Amniotic stem cell (primary cell): ENCODE data around the gene ANXA4.
A peak's percentile ranks its signal among the peaks of the same experiment; 100 is the strongest.
"Not testable (repeated sequence)": the region's sequence is repeated elsewhere in the genome, so short reads cannot be mapped to it uniquely, and the experiment has no call there.

ENCODE experiments used
- DNase-seq: peaks from one replicate; lab custom pipeline; 2025; lab: John Stamatoyannopoulos, UW

The ANXA4 gene

DNA sequence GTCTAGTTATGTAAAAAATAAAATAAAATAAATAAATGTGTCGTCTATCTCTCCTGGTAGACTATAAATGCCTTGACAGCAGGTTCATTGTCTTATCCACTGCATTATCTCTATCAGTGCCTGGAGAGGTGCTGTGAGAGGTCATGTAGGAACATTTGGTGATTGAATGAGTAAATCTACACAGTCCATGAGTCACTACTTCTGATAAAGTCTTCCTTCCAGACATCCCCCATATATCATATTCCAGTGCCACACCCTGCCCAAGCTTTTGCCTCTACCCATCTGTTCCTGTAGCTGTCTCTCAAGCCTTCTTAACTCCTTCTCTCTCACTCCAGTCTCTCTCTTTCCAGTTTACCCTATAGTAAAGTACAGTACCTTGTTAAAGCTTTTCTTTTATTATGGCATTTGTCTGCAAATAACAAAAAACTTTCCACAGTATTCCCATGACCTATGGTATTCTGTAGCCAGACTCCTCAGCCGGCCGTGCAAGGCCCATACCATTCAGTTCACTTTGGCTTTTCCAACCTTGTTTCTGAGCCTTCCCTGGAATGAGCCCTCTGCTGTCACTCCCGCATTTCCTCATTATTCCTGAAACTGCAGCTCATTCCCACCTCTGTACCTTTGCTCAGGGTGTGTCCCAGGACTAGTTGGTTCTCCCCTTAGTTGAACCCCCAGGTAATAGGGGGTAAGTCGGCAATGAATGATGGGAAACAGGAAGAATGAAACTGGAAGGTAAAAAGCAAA lies 37.5 kb downstream of the ANXA4 start:
- DNase-seq, result no peak

DNA sequence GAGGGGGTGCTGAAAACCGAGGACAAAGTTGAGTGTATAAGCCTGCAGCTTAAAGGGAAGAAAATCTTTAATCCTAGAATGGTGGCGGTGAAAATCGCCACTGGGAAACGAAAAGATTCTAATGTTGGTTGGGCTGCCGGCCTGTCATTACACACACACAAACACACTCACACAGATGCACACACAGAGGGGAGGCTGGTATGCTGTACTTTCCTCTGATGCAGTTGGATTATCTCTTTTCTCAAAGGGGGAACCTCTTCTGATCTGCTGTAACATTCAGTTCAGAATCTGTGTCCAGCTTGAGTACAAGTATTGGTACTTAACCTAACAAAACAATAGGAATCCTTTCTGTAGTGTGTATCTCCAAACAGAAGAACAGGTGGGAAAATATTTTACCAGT lies 39.0 kb downstream of the ANXA4 start:
- no peak for DNase-seq

DNA sequence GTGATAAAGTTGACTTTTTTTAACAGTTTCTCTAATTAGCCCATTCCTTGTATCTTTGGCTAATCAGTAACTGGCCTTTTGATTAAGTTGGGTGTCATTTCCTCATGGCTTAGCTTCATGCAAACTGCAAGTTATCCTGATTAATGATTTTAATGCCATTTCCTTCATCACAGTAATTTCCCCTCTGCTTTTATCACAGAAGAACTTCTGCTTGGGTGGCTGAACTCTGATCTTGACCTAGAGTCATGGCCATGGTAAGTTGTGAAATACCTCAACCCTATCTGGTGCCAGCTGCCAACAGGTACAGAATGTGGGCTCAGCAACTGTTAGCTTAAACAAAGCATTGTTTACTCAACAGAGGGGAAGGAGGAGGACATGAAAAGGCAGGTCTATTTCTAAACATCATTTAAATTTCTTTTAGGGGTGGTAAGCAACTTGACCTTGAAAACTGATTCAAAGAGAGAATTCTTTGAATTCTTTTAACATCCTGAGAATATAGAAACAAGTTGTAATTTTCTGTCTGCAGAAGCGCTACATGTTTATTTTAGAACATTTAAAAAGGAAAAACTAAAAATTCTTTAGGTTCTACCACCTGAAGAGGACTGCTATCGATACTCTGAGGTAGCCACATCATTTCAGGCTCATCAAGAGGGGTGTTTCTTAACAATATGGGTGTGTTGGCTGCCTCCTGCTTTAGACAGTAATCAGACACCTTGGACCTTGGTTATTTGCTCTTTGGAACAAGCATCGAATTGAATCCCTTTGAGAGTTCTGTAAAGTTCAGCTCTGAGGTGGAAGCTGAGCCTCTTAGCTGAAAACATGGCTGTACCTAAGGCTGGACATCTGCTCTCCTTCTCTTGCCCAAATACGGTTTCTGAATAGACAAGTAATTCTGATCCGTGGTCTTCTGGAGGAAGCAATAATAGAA lies 39.7 kb downstream of the ANXA4 start:
- no peak for DNase-seq

DNA sequence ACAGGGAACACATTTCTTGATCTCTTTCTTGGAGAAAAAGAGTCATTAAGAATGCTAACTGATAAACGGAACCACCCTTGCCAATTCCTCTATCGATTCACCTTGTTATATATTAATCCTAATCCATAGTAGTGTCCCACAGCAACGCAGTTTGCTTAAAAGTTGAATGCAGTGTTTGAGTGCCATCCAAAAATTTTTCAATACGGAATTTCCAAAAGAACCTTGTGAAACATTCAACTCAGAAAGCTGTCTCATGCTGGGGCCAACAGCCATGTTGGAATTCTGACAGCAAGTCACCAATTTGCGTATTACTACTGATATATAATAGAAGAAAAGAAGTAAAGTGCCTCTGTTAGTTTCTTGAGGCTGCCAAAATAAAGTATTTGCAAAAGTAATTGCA lies 42.3 kb downstream of the ANXA4 start:
- no peak for DNase-seq

DNA sequence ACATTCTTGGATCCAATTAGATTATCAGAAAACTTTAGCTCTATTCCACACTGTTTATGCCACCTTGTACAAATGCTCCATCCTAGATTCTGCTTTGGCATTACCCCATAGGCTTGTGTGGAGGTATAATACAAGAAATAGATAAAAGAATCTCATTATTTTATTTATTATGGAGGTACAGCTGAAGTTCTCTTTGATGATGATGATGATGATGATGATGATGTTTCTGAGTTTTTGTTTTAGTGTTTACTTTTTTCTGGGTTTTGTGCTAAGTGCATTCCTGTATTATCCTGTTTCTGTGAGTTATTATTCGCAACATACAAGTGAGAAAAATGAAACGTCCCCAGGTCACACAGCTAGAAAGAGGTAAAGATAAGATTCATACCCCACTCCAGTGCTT lies 43.4 kb downstream of the ANXA4 start:
- DNase-seq, result no peak

DNA sequence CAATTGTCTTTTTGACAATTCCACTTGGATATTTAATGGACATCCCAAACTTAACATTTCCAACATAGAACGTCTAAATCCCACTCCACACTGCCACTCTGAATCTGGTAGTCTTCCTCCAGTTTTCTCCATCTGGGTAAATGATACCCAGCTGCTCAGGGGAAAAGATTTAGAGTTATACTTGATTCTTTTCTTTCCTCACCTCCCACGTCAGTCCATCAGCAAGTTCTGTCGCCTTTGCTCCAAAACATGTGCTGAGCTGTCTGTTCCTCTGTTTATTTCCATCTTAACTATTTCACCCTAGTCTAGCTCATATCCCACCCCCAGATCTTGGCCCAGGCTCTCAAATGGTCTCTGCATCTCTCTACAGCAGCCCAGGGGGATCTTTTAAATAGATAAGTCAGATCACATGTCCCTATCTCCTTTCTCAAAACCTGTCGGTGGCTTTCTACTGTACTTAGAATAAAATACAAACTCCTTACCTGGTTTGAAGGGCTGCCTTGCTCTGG lies 44.2 kb downstream of the ANXA4 start:
- DNase-seq, result no peak

DNA sequence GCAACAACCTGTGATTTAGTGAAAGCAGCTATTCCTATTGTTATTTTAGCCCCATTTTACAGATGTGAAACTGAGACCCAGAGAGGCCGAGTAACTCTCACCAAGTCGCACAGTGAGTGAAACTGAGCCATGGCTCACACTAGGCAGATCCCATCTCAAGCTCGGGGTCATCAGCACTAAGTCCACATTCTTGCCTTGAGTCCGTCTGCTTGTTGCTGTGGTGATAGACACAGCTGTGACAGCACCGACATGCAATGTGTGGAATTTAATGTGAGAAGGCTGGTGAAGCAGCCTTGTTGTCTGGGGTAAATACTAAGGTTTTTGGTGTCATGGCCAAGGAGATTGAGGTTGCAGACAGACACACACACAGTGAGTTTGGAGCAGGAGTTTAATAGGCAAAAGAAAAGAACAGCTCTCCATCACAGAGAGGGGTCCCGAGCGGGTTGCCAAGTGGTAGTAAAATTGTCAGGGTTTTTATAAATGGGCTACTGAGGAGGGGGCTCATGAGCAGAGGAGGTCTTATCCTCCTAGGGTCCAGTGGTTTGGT lies 47.3 kb downstream of the ANXA4 start:
- peak; percentile 66 for DNase-seq

DNA sequence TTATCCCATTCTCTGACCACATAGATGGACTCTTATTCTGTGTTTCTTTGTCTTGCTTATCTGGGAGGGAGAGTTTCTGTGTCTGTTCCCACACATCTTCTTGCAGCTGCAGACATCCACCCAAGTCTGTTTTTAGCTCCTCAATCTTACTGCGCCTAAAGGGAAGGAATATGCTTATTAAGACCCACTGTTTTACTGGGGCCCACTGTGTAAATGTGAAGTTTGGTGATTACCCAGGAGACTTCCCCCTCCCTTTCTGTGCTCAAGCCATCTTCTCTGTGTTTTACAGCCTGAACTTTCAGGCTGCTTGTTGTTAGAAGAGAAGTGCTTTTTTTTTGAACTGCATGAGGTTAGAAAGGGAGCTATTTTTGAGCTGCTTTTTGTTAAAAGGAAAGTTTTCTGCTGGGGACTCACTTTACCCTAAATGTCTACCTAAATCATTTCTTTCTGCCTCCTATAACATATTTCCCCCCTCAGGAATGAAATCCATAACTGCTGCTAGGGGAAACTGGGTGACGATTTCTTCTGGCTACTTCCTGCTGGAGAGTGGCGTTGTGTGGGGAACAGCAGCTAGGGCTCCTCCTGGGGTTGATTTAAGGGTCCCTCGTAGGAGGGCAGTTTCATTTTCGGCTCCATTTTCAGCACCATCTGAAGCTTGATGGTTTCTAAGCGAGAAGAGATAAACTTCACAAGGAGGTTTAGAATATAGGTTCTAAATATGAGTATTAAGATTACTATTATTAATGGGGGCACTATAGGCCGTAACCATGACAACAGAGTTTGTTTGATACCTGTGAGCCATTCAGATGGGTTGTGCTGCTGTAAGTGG lies 48.1 kb downstream of the ANXA4 start:
- no peak for DNase-seq

DNA sequence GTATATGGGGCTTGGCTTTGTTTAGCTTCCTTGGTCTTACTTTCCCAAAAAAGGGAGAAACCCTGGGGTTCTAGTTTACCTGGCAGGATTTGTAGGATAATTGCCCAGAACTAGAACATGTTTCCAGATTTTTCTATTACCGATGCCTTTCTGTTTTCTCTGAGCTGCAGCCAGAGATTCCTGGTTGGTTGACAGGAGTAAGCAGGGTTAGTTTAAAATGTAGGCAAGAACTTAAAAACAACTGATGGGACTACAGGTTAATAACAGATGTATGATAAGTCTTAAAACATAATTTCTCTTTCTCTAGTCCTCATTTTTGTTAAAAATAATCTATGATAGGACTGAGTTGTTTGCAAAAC lies 48.6 kb downstream of the ANXA4 start:
- DNase-seq, result no peak

DNA sequence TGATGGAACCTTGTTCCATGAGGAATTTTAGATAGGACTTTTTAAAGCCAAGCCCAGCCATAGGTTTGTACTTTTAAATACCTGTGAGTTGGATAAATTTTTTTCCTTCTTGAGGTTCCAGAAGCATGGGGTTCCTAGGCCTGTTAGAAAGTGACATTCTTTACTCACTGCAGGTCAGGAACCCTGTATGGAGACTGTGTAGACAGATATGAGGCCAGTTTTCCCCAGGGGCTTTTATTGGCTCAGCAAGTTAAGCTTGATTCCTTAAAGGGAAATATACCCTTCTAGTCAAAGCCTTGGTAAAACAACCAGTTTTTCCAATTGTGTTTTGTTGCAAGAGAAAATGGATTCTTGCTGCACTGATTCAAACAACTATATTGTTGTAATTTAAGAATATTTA lies 49.1 kb downstream of the ANXA4 start:
- DNase-seq, result no peak

DNA sequence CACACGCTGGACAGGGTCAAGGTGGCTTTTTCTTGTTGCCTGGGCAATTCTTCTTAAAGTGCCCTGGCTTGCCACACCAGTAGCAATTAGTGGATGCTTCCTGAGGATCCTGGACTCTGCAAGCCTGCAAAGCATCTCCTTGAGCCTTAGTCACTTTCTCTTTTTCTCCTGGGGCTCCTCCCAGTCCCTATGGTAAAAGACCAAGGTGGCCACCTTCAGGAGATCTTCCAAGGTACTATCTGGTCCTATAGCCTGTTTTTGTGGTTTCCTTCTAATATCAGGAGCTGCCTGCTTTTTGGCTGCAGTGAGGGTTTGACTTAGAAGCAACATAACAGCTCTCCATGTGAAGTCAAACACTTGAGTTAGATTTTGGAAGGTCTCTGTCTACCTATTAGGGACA lies 54.2 kb downstream of the ANXA4 start:
- no peak for DNase-seq

DNA sequence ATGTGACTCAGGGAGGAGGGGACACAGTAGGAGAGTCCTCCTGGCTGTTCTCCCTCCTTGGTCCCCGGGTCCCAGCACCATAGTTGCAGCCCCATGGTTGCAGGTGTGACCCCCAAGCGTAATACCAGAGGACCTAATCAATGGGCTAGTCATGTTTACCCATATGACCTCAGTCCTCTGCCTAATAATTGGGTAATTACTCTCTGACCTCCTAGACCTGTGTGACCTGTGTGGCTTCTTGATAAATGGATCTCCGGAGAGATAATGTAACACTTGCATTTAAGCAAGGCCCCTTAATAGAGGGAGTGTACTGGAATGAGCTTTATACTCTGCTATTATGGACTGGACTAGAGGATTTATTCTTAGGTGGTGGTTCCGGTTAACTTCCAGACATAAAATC lies 55.3 kb downstream of the ANXA4 start:
- no peak for DNase-seq

DNA sequence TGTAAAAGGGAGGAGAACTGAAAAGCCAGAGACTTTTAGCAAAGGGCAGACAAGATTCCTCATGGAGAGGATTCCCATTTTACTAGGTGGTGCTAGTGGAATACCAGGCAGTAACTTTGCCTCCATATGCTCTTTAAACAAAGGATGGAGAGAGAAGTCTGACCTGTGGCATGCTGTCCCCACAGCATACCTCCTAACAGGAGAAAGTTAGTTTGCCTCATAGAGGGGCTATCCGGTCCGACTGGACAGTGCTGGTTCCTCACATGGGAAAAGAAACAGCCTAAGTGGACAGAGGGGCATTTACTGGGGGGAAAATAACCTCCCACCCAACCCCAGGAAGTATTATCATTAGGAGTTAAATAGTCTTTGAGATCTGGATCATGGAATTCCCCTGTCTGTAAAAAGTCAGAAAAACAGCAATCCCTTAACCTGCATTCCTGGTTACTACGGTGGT lies 55.9 kb downstream of the ANXA4 start:
- no peak for DNase-seq

DNA sequence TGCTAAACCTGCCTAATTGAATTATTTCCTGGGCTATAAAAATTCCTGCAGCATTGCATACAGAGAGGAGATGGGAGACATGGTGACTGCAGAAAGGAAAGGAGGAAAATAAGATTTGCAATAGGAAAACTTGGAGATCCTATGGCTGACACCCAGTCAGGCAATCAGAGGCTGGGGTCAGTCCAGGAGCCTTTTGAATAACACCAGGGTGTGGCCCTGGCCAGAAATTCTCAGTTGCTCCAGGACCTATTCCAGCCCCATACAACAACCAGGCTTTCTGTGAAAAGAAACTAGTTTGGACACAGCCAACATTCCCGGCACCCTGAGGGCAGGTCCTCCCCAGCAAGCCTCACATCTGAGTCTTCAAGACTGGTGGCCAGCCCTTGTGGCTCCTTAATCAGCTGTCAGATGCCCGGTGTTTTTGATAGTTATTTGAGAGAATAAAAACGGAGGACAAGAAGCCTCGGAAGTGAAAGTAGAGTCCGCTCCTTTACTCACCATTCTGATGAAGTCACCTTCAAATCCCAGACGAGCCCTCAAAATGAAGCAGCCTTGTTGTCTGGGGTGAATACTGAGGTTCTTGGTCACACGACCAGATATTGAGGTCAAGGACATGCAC lies 56.5 kb downstream of the ANXA4 start:
- DNase-seq, result no peak

DNA sequence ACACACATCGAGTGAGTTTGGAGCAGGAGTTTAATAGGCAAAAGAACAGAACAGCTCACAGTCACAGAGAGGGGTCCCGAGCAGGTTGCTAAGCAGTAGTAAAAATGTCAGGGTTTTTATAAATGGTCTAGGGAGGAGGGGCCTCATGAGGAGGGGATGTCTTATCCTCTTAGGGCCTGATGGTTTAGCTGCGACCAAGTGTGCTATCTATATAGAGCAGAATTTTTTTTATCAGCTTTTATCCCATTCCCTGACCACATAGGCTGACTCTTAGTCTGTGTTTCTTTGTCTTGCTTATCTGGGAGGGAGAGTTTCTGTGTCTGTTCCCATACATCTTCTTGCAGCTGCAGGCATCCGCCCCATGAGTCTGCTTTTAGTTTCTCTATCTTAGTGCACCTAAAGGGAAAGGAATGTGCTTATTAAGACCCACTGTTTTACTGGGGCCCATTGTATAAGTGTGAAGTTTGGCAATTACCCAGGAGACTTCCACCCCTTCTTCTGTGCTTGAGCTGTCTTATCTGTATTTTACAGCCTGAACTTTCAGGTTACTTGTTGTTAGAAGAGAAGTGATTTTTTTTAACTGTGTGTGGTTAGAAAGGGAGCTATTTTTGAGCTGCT lies 57.1 kb downstream of the ANXA4 start:
- DNase-seq, result no peak

DNA sequence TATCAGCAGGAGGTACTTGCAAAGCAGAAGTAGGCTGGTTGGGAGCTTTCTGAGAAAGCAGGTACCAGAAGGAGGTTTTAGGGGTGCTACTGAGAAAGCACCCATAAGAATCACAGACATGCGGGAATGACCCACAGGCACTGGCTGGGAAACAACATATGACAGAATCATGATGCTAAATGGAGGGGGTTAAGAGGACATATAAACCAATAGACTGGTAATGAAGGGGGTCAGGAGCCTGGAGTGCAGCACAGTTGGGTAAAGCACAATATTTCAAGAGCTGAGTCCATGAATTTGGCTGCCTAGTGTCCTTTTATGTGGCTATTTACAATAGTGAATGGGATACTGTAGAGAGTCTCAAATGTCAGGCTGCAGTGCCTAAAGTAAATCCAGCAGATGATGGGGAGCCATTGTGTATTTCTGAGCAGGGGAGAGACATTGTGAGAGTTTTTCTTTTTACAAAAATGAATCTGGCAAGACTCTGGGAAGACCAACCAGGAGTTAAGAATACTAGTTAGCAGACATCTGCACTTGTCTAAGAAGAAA lies 59.9 kb downstream of the ANXA4 start:
- no peak for DNase-seq

DNA sequence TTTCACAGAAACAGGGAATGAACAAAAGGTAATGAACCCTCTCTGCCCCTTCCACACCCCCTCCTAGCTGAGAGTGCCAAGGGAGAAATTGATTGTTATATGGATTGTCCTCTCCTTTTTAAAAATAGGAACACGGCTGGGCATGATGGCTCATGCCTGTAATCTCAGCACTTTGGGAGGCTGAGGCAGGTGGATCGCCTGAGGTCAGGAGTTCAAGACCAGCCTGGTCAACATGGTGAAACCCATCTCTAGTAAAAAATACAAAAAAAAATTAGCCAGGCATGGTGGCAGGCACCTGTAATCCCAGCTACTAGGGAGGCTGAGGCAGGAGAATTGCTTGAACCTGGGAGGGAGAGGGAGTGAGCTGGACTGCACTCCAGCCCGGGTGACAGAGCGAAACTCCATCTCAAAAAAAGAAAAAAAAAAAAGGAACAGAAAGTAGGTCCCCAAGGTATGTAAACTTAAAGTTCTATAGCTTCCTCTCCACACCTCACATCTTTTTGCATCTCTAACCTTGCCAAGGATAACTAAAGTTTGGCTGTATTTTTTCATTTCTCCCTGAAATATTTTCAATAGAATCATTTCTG lies 60.9 kb downstream of the ANXA4 start:
- not testable (repeated sequence) for DNase-seq

DNA sequence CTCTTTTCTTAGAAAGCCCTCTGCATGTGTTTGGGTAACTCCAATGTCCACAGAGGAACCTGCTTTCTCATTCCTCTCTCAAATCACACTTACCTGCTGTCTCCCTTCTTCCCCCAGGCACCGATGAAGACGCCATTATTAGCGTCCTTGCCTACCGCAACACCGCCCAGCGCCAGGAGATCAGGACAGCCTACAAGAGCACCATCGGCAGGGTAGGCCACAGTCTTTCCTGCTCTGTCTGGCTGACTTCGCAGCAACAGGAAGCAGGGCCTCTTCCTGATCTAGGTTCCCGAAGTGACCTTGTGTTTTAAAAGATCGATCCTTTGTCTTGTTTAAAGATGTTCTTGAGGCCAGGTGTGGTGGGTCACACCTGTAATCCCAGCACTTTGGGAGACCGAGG lies 62.5 kb downstream of the ANXA4 start:
- no peak for DNase-seq

DNA sequence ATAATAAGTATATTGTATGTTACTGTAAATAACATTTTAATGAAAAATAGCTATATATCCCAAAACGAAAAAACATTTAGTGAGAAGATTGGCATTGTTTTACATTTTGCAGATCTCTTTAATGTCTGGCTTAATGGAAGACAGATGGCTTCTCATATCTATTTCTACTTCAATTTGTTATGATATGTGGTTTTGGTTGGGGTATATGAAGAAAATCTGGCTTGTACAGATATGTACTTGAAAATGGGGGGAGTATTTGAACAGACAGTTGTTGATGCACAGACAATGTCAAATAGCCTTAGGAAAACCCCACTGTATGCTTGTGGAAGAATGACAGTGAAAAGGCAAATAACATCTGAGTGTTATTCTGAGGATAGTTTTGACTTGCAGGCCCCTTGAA lies 64.0 kb downstream of the ANXA4 start:
- DNase-seq, result no peak

DNA sequence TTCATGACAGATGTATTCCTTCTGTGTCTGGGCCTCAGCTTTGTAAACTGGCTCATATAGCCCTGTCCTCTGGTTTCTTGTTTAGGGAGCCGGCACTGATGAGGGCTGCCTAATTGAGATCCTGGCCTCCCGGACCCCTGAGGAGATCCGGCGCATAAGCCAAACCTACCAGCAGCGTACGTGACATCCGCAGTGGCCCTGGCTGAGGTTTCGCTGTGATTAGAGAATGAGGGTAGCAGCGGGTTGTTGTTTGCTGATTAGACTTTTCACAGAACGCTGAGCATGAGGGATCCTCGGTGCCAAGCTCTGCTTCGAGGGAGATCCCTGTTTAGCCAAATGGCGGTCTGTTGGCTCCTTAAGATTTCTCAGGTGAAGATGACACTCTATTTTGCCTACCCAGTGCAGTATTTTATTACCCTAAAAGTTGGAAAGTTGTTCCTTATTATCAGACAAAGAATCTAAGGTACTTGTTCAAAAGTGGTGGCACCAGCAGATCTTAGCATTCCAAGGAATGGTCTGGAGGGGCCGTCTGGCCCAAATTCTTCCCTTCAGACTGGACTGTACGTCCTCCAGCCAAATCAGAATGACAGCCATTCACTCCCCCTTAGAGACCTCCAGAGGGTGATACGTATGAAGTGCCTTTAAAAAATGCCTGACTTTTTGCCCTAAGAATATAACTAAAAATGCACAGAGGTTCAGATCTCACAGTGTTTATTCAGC lies 66.0 kb downstream of the ANXA4 start:
- no peak for DNase-seq
